ENCODE data around the gene SPAG7.

The SPAG7 gene

GRCh38 chr17:5000237-5000639 is 32.6 kb upstream of the SPAG7 start (continued):
- no peak for TF ChIP-seq ZFP3 (tag by site-specific recombination; IDR thresholded peaks at IDR 0.05; ENCODE audit: low read depth)
- TF ChIP-seq, protein P1, sequence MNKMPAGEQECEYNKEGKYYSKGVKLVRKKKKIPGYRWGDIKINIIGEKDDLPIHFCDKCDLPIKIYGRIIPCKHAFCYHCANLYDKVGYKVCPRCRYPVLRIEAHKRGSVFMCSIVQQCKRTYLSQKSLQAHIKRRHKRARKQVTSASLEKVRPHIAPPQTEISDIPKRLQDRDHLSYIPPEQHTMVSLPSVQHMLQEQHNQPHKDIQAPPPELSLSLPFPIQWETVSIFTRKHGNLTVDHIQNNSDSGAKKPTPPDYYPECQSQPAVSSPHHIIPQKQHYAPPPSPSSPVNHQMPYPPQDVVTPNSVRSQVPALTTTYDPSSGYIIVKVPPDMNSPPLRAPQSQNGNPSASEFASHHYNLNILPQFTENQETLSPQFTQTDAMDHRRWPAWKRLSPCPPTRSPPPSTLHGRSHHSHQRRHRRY (tag by site-specific recombination; IDR thresholded peaks at IDR 0.05) = no peak
- no peak for TF ChIP-seq ZSCAN23 (tag by site-specific recombination; IDR thresholded peaks at IDR 0.05)
- no peak for TF ChIP-seq ZNF23 (tag by site-specific recombination; IDR thresholded peaks at IDR 0.05; ENCODE audit: borderline replicate concordance)
- 0 out of 2 replicates have a peak, but pooled peaks have one; percentile 15 for TF ChIP-seq ZBTB8A (tag by site-specific recombination; IDR thresholded peaks at IDR 0.05)
- TF ChIP-seq PRDM1 (tag by site-specific recombination; IDR thresholded peaks at IDR 0.05) = no peak
- TF ChIP-seq ZNF10 (tag by site-specific recombination; IDR thresholded peaks at IDR 0.05) = no peak
- no peak for TF ChIP-seq ZNF785 (tag by site-specific recombination; IDR thresholded peaks at IDR 0.05)
- no peak for TF ChIP-seq ZNF654 (tag by site-specific recombination; IDR thresholded peaks at IDR 0.05; ENCODE audit: low read depth)
- no peak for TF ChIP-seq ZNF354C (tag by site-specific recombination; IDR thresholded peaks at IDR 0.05; ENCODE audit: borderline replicate concordance, low read depth)
- TF ChIP-seq, protein P2, sequence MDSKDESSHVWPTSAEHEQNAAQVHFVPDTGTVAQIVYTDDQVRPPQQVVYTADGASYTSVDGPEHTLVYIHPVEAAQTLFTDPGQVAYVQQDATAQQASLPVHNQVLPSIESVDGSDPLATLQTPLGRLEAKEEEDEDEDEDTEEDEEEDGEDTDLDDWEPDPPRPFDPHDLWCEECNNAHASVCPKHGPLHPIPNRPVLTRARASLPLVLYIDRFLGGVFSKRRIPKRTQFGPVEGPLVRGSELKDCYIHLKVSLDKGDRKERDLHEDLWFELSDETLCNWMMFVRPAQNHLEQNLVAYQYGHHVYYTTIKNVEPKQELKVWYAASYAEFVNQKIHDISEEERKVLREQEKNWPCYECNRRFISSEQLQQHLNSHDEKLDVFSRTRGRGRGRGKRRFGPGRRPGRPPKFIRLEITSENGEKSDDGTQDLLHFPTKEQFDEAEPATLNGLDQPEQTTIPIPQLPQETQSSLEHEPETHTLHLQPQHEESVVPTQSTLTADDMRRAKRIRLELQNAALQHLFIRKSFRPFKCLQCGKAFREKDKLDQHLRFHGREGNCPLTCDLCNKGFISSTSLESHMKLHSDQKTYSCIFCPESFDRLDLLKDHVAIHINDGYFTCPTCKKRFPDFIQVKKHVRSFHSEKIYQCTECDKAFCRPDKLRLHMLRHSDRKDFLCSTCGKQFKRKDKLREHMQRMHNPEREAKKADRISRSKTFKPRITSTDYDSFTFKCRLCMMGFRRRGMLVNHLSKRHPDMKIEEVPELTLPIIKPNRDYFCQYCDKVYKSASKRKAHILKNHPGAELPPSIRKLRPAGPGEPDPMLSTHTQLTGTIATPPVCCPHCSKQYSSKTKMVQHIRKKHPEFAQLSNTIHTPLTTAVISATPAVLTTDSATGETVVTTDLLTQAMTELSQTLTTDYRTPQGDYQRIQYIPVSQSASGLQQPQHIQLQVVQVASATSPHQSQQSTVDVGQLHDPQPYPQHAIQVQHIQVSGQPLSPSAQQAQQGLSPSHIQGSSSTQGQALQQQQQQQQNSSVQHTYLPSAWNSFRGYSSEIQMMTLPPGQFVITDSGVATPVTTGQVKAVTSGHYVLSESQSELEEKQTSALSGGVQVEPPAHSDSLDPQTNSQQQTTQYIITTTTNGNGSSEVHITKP (tag by site-specific recombination; IDR thresholded peaks at IDR 0.05) = peak; percentile 52; the same call in 1 of the 2 replicates
- TF ChIP-seq TRIM28 (IDR thresholded peaks at IDR 0.05; ENCODE audit: borderline replicate concordance, low read length) = no peak
- TF ChIP-seq ZNF394 (tag by site-specific recombination; IDR thresholded peaks at IDR 0.05; ENCODE audit: borderline replicate concordance) = no peak
- no peak for TF ChIP-seq ZNF169 (tag by site-specific recombination; IDR thresholded peaks at IDR 0.05)
- TF ChIP-seq SALL2 (tag by site-specific recombination; IDR thresholded peaks at IDR 0.05; ENCODE audit: borderline replicate concordance) = no peak
- no peak for TF ChIP-seq ZNF366 (tag by site-specific recombination; conservative IDR thresholded peaks at IDR 0.05)
- no peak for TF ChIP-seq ZNF529 (tag by site-specific recombination; IDR thresholded peaks at IDR 0.05; ENCODE audit: insufficient replicate concordance)
- no peak for TF ChIP-seq ZBTB6 (tag by site-specific recombination; IDR thresholded peaks at IDR 0.05)
- TF ChIP-seq, protein P3, sequence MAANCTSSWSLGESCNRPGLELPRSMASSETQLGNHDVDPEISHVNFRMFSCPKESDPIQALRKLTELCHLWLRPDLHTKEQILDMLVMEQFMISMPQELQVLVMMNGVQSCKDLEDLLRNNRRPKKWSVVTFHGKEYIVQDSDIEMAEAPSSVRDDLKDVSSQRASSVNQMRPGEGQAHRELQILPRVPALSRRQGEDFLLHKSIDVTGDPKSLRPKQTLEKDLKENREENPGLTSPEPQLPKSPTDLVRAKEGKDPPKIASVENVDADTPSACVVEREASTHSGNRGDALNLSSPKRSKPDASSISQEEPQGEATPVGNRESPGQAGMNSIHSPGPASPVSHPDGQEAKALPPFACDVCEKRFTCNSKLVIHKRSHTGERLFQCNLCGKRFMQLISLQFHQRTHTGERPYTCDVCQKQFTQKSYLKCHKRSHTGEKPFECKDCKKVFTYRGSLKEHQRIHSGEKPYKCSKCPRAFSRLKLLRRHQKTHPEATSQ (tag by site-specific recombination; IDR thresholded peaks at IDR 0.05) = no peak
- TF ChIP-seq ZNF561 (tag by site-specific recombination; IDR thresholded peaks at IDR 0.05; ENCODE audit: borderline replicate concordance) = no peak
- no peak for TF ChIP-seq ZNF37A (tag by site-specific recombination; IDR thresholded peaks at IDR 0.05)
- no peak for TF ChIP-seq ZNF341 (tag by site-specific recombination; IDR thresholded peaks at IDR 0.05; ENCODE audit: low read depth)
- TF ChIP-seq ZNF426 (tag by site-specific recombination; IDR thresholded peaks at IDR 0.05) = no peak
